Activated naive CD8-positive, alpha-beta T cell treated with anti-CD3 and anti-CD28 coated beads, Interleukin-2, amount 10 ng/mL, durations not matched to agents 7 days and 5 days (primary cell): ENCODE data around the gene EFNA2. TPM values are rescaled to one million over a fixed set of nuclear protein-coding genes. Genes with fewer than 3 reads are reported as not detected.

Experiments
- ATAC-seq: fragments of 150-1000 bp; cut with Tn5 transposase; one replicate; pipeline ENCODE4 v1.10.0; 2021; ENCODE audit warnings: low read depth, moderate library complexity
- POLR2A ChIA-PET: fragments of 350-600 bp; sonication (Branson Sonifier 250); formaldehyde crosslinking; loops from one replicate; lab custom pipeline; 2021; ENCODE audit warnings: antibody characterized with exemption; lab: Charles Lee
- DNase-seq: peaks from one replicate; pipeline ENCODE4 v3.0.0; 2021
- H3K27ac Mint-ChIP-seq: one replicate; pipeline ENCODE4 v1.8.0; 2022; ENCODE audit warnings: mild to moderate bottlenecking, mixed read lengths
- H3K27me3 Mint-ChIP-seq: one replicate; pipeline ENCODE4 v1.8.0; 2022; ENCODE audit warnings: mild to moderate bottlenecking, moderate library complexity, mixed read lengths
- H3K36me3 Mint-ChIP-seq: one replicate; pipeline ENCODE4 v1.8.0; 2021; ENCODE audit warnings: mild to moderate bottlenecking, mixed read lengths
- H3K4me1 Mint-ChIP-seq: one replicate; pipeline ENCODE4 v1.8.0; 2021; ENCODE audit warnings: mixed read lengths
- H3K4me3 Mint-ChIP-seq: one replicate; pipeline ENCODE4 v1.8.0; 2022; ENCODE audit warnings: mild to moderate bottlenecking, moderate library complexity, mixed read lengths
- H3K9me3 Mint-ChIP-seq: one replicate; pipeline ENCODE4 v1.8.0; 2021; ENCODE audit warnings: mixed read lengths
- total RNA-seq, 2 experiments: library from RNA; stranded (reverse); gene quantifications; one replicate each; pipeline ENCODE4 v1.2.3, GENCODE V29; 2021

EFNA2 gene
- not detected for total RNA-seq

DNA sequence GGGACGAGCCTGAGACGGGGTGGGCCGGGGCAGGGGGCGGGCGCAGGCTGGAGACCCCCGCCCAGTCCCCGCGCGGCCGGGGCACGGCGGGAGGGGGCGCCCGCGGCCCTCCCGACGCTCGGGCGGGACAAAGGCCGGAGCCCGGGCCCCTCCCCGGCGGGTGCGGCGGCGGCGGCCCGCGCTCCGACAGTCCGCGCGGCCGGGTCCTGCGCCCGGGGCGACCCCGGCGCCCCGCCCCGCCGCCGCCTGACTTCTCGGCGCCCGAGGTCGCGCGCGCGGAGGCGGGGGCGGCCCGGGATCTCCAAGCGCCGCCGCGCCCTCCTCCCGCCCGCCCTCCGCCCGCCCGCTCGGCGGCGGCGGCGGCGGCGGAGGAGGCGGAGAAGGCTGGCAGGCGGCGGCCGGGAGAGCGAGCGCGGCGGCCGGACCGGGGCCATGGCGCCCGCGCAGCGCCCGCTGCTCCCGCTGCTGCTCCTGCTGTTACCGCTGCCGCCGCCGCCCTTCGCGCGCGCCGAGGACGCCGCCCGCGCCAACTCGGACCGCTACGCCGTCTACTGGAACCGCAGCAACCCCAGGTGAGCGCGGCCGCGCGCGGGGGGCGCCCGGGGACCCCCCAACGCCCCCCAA lies at the start of gene EFNA2:
EFNA2 (plus strand) TSS at position 137 of the 624 bp plus-strand sequence; CDS start at position 433, 296 bp downstream.
- Mint-ChIP-seq H3K4me1 (no peaks in the 10 kb centered on the region), H3K9me3 (no peaks in the 10 kb centered on the region), H3K4me3 (peak within 1 kb of the TSS; percentile 47), H3K27me3 (peaks cover 23% of the 10 kb centered on the region), H3K36me3 (no peaks in the 10 kb centered on the region), H3K27ac (peak within 1 kb of the TSS; percentile 21)
- no peak for ATAC-seq
- peak; percentile 35 for DNase-seq
- POLR2A ChIA-PET: no interaction called here

GRCh38 chr19:1236576-1236975 lies 49.1 kb upstream of the EFNA2 start:
- DNase-seq (no peak), ATAC-seq (no peak)
- Mint-ChIP-seq H3K4me1 (peaks cover 15% of the 10 kb centered on the region), H3K27me3 (peaks cover 18% of the 10 kb centered on the region), H3K27ac (no peak overlapping the region), H3K9me3 (no peaks in the 10 kb centered on the region), H3K4me3 (peak overlapping the region; percentile 54), H3K36me3 (no peaks in the 10 kb centered on the region)
- POLR2A ChIA-PET: interaction anchor here (1.0 to 1.6 kb wide), 2 partner anchors 22 to 33 kb away, joined by 3 read pairs; no protein-coding TSS in a partner anchor

GRCh38 chr19:1237027-1237659 lies 48.5 kb upstream of the EFNA2 start:
- Mint-ChIP-seq H3K4me1 (peaks cover 15% of the 10 kb centered on the region), H3K27me3 (peaks cover 18% of the 10 kb centered on the region), H3K4me3 (peak overlapping the region; percentile 57), H3K27ac (no peak overlapping the region), H3K36me3 (no peaks in the 10 kb centered on the region), H3K9me3 (no peaks in the 10 kb centered on the region)
- ATAC-seq (no peak), DNase-seq (no peak)
- POLR2A ChIA-PET: interaction anchor here (1.0 to 1.6 kb wide), 2 partner anchors 23 to 32 kb away, joined by 3 read pairs; no protein-coding TSS in a partner anchor

DNA sequence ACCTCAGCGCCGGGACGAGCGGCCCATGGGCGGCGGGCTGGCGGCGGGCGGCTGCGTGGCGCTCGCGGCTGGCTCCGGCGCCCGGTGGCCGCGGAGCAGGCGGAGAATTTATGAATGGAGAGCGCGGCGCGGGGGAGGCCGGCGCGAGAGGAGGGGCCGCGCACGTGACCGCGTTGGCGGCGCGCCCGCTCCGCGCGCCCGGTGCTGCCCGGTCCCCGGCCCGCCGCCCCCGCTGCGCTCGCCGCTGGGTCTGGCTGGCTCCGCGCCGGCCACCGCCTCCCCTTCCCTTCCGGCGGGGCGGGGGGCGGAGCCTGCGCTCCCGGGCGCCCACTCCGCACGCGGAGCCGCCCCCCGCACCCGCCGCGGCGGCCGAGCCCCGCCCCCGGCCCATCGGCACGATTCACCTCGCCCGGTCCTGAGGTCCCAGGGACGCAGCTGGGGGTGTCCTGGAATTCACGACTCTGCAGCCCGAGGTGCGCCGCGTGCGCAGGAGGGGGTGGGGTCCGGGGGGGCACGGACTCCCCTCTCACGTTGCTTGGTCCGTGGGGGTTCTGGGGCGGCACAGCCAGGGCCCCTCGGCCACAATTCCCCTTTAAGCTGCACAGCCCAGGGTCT lies 47.8 kb upstream of the EFNA2 start, which contains the start of gene CBARP:
CBARP (minus strand) TSS at position 252 of the 615 bp plus-strand sequence. CDS start 1,905 bp downstream, outside the sequence.
- H3K27ac Mint-ChIP-seq: peak within 1 kb of the TSS; percentile 51
- POLR2A ChIA-PET: interaction anchor here (0.8 to 1.2 kb wide), 2 partner anchors 37 to 114 kb away, joined by 3 read pairs; partner anchors contain the start of gene FAM174C
- no peak for ATAC-seq
- peaks cover 15% of the 10 kb centered on the region for H3K4me1 Mint-ChIP-seq
- no peaks in the 10 kb centered on the region for H3K36me3 Mint-ChIP-seq
- DNase-seq: peak; percentile 57
- no peaks in the 10 kb centered on the region for H3K9me3 Mint-ChIP-seq
- H3K27me3 Mint-ChIP-seq: peaks cover 18% of the 10 kb centered on the region
- peak within 1 kb of the TSS; percentile 74 for H3K4me3 Mint-ChIP-seq

- ATAC-seq: no peak
- Mint-ChIP-seq H3K27me3 (peaks cover 18% of the 10 kb centered on the region), H3K36me3 (no peaks in the 10 kb centered on the region), H3K4me3 (peak overlapping the region; percentile 74), H3K27ac (peak overlapping the region; percentile 51), H3K9me3 (no peaks in the 10 kb centered on the region), H3K4me1 (peaks cover 22% of the 10 kb centered on the region)
- POLR2A ChIA-PET: interaction anchor here (0.8 to 1.2 kb wide), 2 partner anchors 37 to 115 kb away, joined by 3 read pairs; partner anchors contain the start of gene FAM174C
- DNase-seq: no peak
Measured at GRCh38 chr19:1238369-1239303, 47.0 kb upstream of the EFNA2 start.

- Mint-ChIP-seq H3K4me1 (peaks cover 22% of the 10 kb centered on the region), H3K27me3 (peaks cover 18% of the 10 kb centered on the region), H3K4me3 (peak overlapping the region; percentile 39), H3K9me3 (no peaks in the 10 kb centered on the region), H3K27ac (peak overlapping the region; percentile 24), H3K36me3 (no peaks in the 10 kb centered on the region)
- DNase-seq: no peak
- ATAC-seq: no peak
- POLR2A ChIA-PET: interaction anchor here (1.2 kb wide), 1 partner anchor 36 kb away, joined by 3 read pairs; the partner anchor contains the start of gene FAM174C
Measured at GRCh38 chr19:1239420-1239795, 46.3 kb upstream of the EFNA2 start.

DNA sequence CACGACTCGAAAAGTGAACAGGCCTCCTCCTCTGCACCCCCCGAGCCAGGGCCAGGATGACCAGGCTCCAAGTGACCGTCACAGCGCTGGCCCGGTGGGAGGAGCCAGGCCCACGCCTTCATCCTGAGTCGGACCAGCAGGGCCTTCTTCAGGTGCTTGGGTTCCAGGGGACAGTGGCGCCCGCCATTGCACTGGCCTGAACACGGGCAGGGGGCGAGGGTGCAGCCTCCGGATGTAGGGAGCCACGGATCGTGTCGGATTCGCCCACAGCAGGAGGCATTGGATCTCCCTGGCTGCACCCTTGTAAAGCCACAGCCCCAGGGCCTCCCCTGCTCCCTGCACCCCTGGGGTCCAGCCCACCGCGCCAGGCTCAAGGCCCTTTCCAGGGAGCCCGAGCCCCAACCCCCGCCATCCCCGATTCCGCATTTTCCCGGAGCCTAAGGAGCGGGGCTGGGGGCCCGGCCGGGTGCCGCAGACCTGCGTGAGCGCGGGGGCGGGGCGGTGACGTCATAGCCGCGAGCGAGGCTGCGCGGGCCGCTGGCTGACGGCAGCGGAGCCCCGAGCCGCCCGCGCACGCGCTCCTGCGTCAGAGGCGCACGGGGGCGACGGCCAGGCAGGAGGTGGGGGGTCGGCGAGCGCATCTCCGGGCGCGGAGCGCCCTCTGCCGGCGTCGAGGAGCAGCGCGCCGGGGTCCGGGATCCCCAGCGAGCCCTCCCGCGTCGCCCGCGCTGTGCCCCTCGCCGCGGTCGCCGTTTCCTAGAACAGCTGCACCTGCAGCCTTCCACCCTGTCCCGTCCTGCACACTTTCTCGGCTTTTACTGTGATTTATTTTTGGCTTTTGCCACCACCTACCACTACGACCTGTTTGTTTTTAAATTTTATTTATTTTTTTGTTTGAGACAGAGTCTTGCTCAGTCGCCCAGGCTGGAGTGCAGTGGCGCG lies 45.6 kb upstream of the EFNA2 start:
- POLR2A ChIA-PET: interaction anchor here (1.6 to 7.7 kb wide), 2 partner anchors 26 to 27 kb away, joined by 3 to 385 read pairs; partner anchors contain the start of gene CIRBP
- peak overlapping the region; percentile 34 for H3K27ac Mint-ChIP-seq
- peaks cover 18% of the 10 kb centered on the region for H3K27me3 Mint-ChIP-seq
- ATAC-seq (peak; percentile 50), DNase-seq (peak; percentile 96)
- H3K36me3 Mint-ChIP-seq: no peaks in the 10 kb centered on the region
- H3K9me3 Mint-ChIP-seq: no peaks in the 10 kb centered on the region
- peaks cover 24% of the 10 kb centered on the region for H3K4me1 Mint-ChIP-seq
- peak overlapping the region; percentile 64 for H3K4me3 Mint-ChIP-seq

DNA sequence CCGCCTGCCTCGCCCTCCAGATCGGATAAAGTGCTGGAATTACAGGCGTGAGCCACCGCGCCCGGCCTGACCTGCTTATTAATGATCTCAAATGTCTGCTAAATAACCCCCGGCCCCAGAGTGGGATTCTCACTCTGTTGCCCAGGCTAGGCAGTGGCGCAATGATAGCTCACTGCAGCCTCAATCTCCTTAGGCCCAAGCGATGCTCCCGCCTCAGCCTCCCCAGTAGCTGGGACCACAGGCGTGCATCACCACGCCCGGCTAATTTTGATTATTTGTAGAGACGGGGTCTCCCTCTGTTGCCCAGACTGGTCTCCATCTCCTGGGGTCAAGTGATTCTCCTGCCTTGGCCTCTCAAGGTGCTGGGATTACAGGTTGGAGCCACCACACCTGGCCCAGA lies 44.7 kb upstream of the EFNA2 start:
- Mint-ChIP-seq H3K4me1 (peaks cover 24% of the 10 kb centered on the region), H3K27ac (peak overlapping the region; percentile 93), H3K27me3 (peaks cover 17% of the 10 kb centered on the region), H3K4me3 (peak overlapping the region; percentile 85), H3K36me3 (no peaks in the 10 kb centered on the region), H3K9me3 (no peaks in the 10 kb centered on the region)
- ATAC-seq: no peak
- DNase-seq: no peak
- POLR2A ChIA-PET: interaction anchor here (0.5 to 7.7 kb wide), 6 partner anchors 12 to 575 kb away, joined by 3 to 385 read pairs (median 4); partner anchors contain the start of genes CIRBP and FAM174C

DNA sequence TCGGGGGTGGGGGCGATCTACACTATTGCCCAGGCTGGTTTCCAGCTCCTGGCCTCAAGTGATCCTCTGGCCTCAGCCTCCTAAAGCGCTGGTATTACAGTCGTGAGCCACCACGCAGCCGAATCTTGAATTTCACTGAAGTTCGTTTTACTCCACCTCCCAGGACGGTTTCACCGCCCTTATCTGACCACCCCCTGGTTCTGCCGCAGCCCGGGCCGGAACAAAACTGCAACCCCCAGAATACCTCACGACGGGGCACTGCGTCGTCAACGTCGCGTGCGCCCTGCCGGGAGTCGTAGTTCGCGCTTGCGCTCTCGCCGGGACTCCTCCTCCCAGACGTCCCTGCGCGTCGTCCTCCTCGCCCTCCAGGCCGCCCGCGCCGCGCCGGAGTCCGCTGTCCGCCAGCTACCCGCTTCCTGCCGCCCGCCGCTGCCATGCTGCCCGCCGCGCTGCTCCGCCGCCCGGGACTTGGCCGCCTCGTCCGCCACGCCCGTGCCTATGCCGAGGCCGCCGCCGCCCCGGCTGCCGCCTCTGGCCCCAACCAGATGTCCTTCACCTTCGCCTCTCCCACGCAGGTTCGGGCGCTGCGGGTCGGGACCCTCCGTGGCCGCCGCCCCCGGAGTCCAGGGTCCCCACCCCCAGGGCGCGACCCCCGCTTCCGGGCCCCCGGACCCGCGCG lies 44.1 kb upstream of the EFNA2 start, which contains the start of gene ATP5F1D:
ATP5F1D (plus strand) TSS at position 335 of the 679 bp plus-strand sequence; CDS start at position 435, 100 bp downstream.
- H3K4me3 Mint-ChIP-seq: peak within 1 kb of the TSS; percentile 85
- POLR2A ChIA-PET: interaction anchor here (0.5 to 7.7 kb wide), 6 partner anchors 11 to 576 kb away, joined by 3 to 385 read pairs (median 4); partner anchors contain the start of genes CIRBP and FAM174C
- ATAC-seq (peak; percentile 75), DNase-seq (peak; percentile 92)
- peak within 1 kb of the TSS; percentile 93 for H3K27ac Mint-ChIP-seq
- H3K27me3 Mint-ChIP-seq: peaks cover 15% of the 10 kb centered on the region
- peaks cover 24% of the 10 kb centered on the region for H3K4me1 Mint-ChIP-seq
- no peaks in the 10 kb centered on the region for H3K9me3 Mint-ChIP-seq
- no peaks in the 10 kb centered on the region for H3K36me3 Mint-ChIP-seq

DNA sequence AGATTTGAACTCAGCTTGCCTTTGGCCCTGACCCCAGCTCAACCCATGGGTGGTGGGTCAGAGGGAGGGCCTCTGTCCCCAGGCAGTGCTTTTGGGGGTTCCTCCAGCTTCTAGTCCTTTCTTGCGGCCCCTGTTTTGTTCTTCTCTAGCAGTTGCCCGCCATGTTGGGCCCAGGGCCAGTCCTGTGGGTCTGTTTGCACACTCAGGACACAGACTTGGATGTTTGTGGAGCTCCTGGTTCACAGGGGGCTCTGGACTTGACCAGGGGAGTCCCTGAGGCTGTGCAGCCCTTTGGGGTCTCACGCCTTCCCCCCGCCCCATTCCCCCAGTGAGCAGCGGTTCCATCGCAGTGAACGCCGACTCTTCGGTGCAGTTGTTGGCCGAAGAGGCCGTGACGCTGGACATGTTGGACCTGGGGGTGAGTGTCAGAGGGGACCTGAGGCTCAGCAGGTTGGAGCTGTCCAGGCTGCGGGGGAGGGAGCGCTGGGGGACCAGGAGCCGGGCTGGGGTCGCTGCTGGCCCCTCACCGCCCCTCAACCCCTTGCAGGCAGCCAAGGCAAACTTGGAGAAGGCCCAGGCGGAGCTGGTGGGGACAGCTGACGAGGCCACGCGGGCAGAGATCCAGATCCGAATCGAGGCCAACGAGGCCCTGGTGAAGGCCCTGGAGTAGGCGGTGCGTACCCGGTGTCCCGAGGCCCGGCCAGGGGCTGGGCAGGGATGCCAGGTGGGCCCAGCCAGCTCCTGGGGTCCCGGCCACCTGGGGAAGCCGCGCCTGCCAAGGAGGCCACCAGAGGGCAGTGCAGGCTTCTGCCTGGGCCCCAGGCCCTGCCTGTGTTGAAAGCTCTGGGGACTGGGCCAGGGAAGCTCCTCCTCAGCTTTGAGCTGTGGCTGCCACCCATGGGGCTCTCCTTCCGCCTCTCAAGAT lies 41.6 kb upstream of the EFNA2 start:
- POLR2A ChIA-PET: interaction anchor here (0.5 to 7.7 kb wide), 10 partner anchors 9 to 217 kb away, joined by 3 to 385 read pairs (median 6); partner anchors contain the start of genes CIRBP, FAM174C and POLR2E
- peak overlapping the region; percentile 71 for H3K4me3 Mint-ChIP-seq
- H3K36me3 Mint-ChIP-seq: no peaks in the 10 kb centered on the region
- peaks cover 5% of the 10 kb centered on the region for H3K27me3 Mint-ChIP-seq
- H3K9me3 Mint-ChIP-seq: no peaks in the 10 kb centered on the region
- ATAC-seq: peak; percentile 38
- peak overlapping the region; percentile 83 for H3K27ac Mint-ChIP-seq
- DNase-seq: peak; percentile 92
- H3K4me1 Mint-ChIP-seq: peaks cover 17% of the 10 kb centered on the region
